Measurements from ENCODE around the gene MFSD6. TPM values are rescaled to one million over a fixed set of nuclear protein-coding genes. Genes with fewer than 3 reads are reported as not detected.
"Not testable (repeated sequence)": the region's sequence is repeated elsewhere in the genome, so short reads cannot be mapped to it uniquely, and the experiment has no call there.

Gene MFSD6
- 40.9 and 44.0 TPM in 2 replicates for total RNA-seq

- intact Hi-C loops (cut with micrococcal nuclease), result loop anchor here (1.0 to 10.0 kb wide), 7 partner anchors 63 to 623 kb away; partner anchors contain the start of genes GLS, NEMP2, ORMDL1 and PMS1
- Mint-ChIP-seq H3K4me1 (ENCODE audit: low read depth) (peaks cover 30% of the 10 kb centered on the region), H3K4me3 (ENCODE audit: low read depth) (peak within 1 kb of the TSS; percentile 86), H3K9me3 (no peaks in the 10 kb centered on the region), H3K27ac (peak within 1 kb of the TSS; percentile 91), H3K27me3 (ENCODE audit: low read depth) (no peaks in the 10 kb centered on the region), H3K36me3 (ENCODE audit: low read depth) (peaks cover 5% of the 10 kb centered on the region)
- DNase-seq (ENCODE audit: low spot score), result peak; percentile 52
These were observed at the start of gene MFSD6 for GRCh38 chr2:190407662-190408537. TSS of gene MFSD6 (plus strand) at chr2:190408355. CDS start at chr2:190436030, 27,675 bp downstream.

GRCh38 chr2:190358655-190359448 is 49.3 kb upstream of the MFSD6 start:
- H3K4me3 Mint-ChIP-seq (ENCODE audit: low read depth); DNase-seq (ENCODE audit: low spot score); intact Hi-C loops (cut with micrococcal nuclease); H3K27me3 Mint-ChIP-seq (ENCODE audit: low read depth); H3K36me3 Mint-ChIP-seq (ENCODE audit: low read depth); H3K9me3 Mint-ChIP-seq: not testable (repeated sequence)
- H3K4me1 Mint-ChIP-seq (ENCODE audit: low read depth), result peaks cover 17% of the 10 kb centered on the region
- H3K27ac Mint-ChIP-seq, result peak overlapping the region; percentile 28

GRCh38 chr2:190360561-190360960 is 47.6 kb upstream of the MFSD6 start:
- intact Hi-C loops (cut with micrococcal nuclease), result no loop called here

GRCh38 chr2:190360965-190361364 is 47.2 kb upstream of the MFSD6 start:
- H3K4me3 Mint-ChIP-seq (ENCODE audit: low read depth), result no peak overlapping the region

More at GRCh38 chr2:190360561-190360960, 47.6 kb upstream of the MFSD6 start:
- peak overlapping the region; percentile 80 for H3K4me3 Mint-ChIP-seq (ENCODE audit: low read depth)
- DNase-seq (ENCODE audit: low spot score), result no peak
- H3K9me3 Mint-ChIP-seq, result no peaks in the 10 kb centered on the region
- H3K27ac Mint-ChIP-seq, result peak overlapping the region; percentile 63
- H3K36me3 Mint-ChIP-seq (ENCODE audit: low read depth), result peaks cover 3% of the 10 kb centered on the region
- peaks cover 17% of the 10 kb centered on the region for H3K4me1 Mint-ChIP-seq (ENCODE audit: low read depth)
- H3K27me3 Mint-ChIP-seq (ENCODE audit: low read depth), result no peaks in the 10 kb centered on the region

GRCh38 chr2:190361572-190361971 is 46.6 kb upstream of the MFSD6 start:
- DNase-seq (ENCODE audit: low spot score), result no peak
- Mint-ChIP-seq H3K27ac (no peak overlapping the region), H3K9me3 (no peaks in the 10 kb centered on the region), H3K36me3 (ENCODE audit: low read depth) (peaks cover 3% of the 10 kb centered on the region), H3K4me3 (ENCODE audit: low read depth) (no peak overlapping the region), H3K27me3 (ENCODE audit: low read depth) (no peaks in the 10 kb centered on the region), H3K4me1 (ENCODE audit: low read depth) (peaks cover 17% of the 10 kb centered on the region)
- intact Hi-C loops (cut with micrococcal nuclease), result no loop called here

More at GRCh38 chr2:190360965-190361364, 47.2 kb upstream of the MFSD6 start:
- no peak for DNase-seq (ENCODE audit: low spot score)
- Mint-ChIP-seq H3K27me3 (ENCODE audit: low read depth) (no peaks in the 10 kb centered on the region), H3K36me3 (ENCODE audit: low read depth) (peaks cover 3% of the 10 kb centered on the region), H3K9me3 (no peaks in the 10 kb centered on the region), H3K4me1 (ENCODE audit: low read depth) (peaks cover 17% of the 10 kb centered on the region), H3K27ac (no peak overlapping the region)
- intact Hi-C loops (cut with micrococcal nuclease), result no loop called here

- DNase-seq (ENCODE audit: low spot score), result no peak
- Mint-ChIP-seq H3K4me1 (ENCODE audit: low read depth) (peaks cover 17% of the 10 kb centered on the region), H3K4me3 (ENCODE audit: low read depth) (no peak overlapping the region), H3K36me3 (ENCODE audit: low read depth) (peaks cover 5% of the 10 kb centered on the region), H3K9me3 (no peaks in the 10 kb centered on the region), H3K27me3 (ENCODE audit: low read depth) (no peaks in the 10 kb centered on the region), H3K27ac (no peak overlapping the region)
- intact Hi-C loops (cut with micrococcal nuclease), result no loop called here
These were observed 45.3 kb upstream of the MFSD6 start for GRCh38 chr2:190362894-190363293.

- Mint-ChIP-seq H3K27me3 (ENCODE audit: low read depth) (no peaks in the 10 kb centered on the region), H3K4me3 (ENCODE audit: low read depth) (no peak overlapping the region), H3K9me3 (no peaks in the 10 kb centered on the region), H3K36me3 (ENCODE audit: low read depth) (peaks cover 29% of the 10 kb centered on the region), H3K27ac (no peak overlapping the region), H3K4me1 (ENCODE audit: low read depth) (peaks cover 5% of the 10 kb centered on the region)
- DNase-seq (ENCODE audit: low spot score), result no peak
- intact Hi-C loops (cut with micrococcal nuclease), result no loop called here
These were observed 42.5 kb upstream of the MFSD6 start for GRCh38 chr2:190365499-190366204.

GRCh38 chr2:190366248-190366753 is 41.9 kb upstream of the MFSD6 start:
- intact Hi-C loops (cut with micrococcal nuclease), result no loop called here
- no peak for DNase-seq (ENCODE audit: low spot score)
- Mint-ChIP-seq H3K4me1 (ENCODE audit: low read depth) (peaks cover 3% of the 10 kb centered on the region), H3K4me3 (ENCODE audit: low read depth) (no peak overlapping the region), H3K27ac (no peak overlapping the region), H3K9me3 (no peaks in the 10 kb centered on the region), H3K27me3 (ENCODE audit: low read depth) (no peaks in the 10 kb centered on the region), H3K36me3 (ENCODE audit: low read depth) (peaks cover 29% of the 10 kb centered on the region)

GRCh38 chr2:190367091-190367490 is 41.1 kb upstream of the MFSD6 start:
- intact Hi-C loops (cut with micrococcal nuclease), result no loop called here
- Mint-ChIP-seq H3K27me3 (ENCODE audit: low read depth) (no peaks in the 10 kb centered on the region), H3K4me3 (ENCODE audit: low read depth) (no peak overlapping the region), H3K36me3 (ENCODE audit: low read depth) (peaks cover 29% of the 10 kb centered on the region), H3K27ac (no peak overlapping the region), H3K9me3 (no peaks in the 10 kb centered on the region), H3K4me1 (ENCODE audit: low read depth) (peaks cover 1% of the 10 kb centered on the region)
- DNase-seq (ENCODE audit: low spot score), result no peak

- no peaks in the 10 kb centered on the region for H3K9me3 Mint-ChIP-seq
- no peak for DNase-seq (ENCODE audit: low spot score)
- H3K27ac Mint-ChIP-seq, result no peak overlapping the region
- no peaks in the 10 kb centered on the region for H3K4me1 Mint-ChIP-seq (ENCODE audit: low read depth)
- peaks cover 26% of the 10 kb centered on the region for H3K36me3 Mint-ChIP-seq (ENCODE audit: low read depth)
- intact Hi-C loops (cut with micrococcal nuclease), result loop anchor here (5.0 kb wide), 1 partner anchor 47 kb away; no protein-coding TSS in a partner anchor
- H3K4me3 Mint-ChIP-seq (ENCODE audit: low read depth), result no peak overlapping the region
- no peaks in the 10 kb centered on the region for H3K27me3 Mint-ChIP-seq (ENCODE audit: low read depth)
These were observed 38.5 kb upstream of the MFSD6 start for GRCh38 chr2:190369635-190370034.

- no peak overlapping the region for H3K4me3 Mint-ChIP-seq (ENCODE audit: low read depth)
- H3K4me1 Mint-ChIP-seq (ENCODE audit: low read depth), result no peaks in the 10 kb centered on the region
These were observed 32.1 kb upstream of the MFSD6 start for GRCh38 chr2:190376083-190376482.

GRCh38 chr2:190376591-190377245 is 31.4 kb upstream of the MFSD6 start:
- Mint-ChIP-seq H3K9me3 (no peaks in the 10 kb centered on the region), H3K36me3 (ENCODE audit: low read depth) (no peaks in the 10 kb centered on the region), H3K4me3 (ENCODE audit: low read depth) (no peak overlapping the region), H3K27ac (no peak overlapping the region), H3K4me1 (ENCODE audit: low read depth) (no peaks in the 10 kb centered on the region), H3K27me3 (ENCODE audit: low read depth) (peaks cover 3% of the 10 kb centered on the region)
- intact Hi-C loops (cut with micrococcal nuclease), result no loop called here
- DNase-seq (ENCODE audit: low spot score), result no peak

More at GRCh38 chr2:190376083-190376482, 32.1 kb upstream of the MFSD6 start:
- Mint-ChIP-seq H3K9me3 (no peaks in the 10 kb centered on the region), H3K36me3 (ENCODE audit: low read depth) (no peaks in the 10 kb centered on the region), H3K27me3 (ENCODE audit: low read depth) (peaks cover 3% of the 10 kb centered on the region), H3K27ac (no peak overlapping the region)
- DNase-seq (ENCODE audit: low spot score), result no peak
- intact Hi-C loops (cut with micrococcal nuclease), result no loop called here

Data from activated T-helper 2 cell treated with anti-CD3 and anti-CD28 coated beads, Interferon-gamma antibody, Interleukin-2, Interleukin-4, amounts not matched to agents 10 μg/mL and 5 μg/mL and 100 μg/mL, durations not matched to agents 14 hours and 24 hours and 36 hours (primary cell).